Tibial nerve (tissue), 4 donors: ENCODE data around the gene FANCD2. TPM values are rescaled to one million over a fixed set of nuclear protein-coding genes. Genes with fewer than 3 reads are reported as not detected.
"Not testable (repeated sequence)": the region's sequence is repeated elsewhere in the genome, so short reads cannot be mapped to it uniquely, and the experiment has no call there.

Experiments
- DNase-seq, 2 donors: peaks; one replicate each; pipeline ENCODE4 v3.0.0-alpha.2; 2019; ENCODE audit warnings: low spot score in 2 of 2
- H3K27ac ChIP-seq, 4 donors: fragments of 200-600 bp; sonication (generic) in 3 of 4; one replicate each; pipeline ENCODE4 v1.5.1; 2017 to 2019; ENCODE audit warnings: mild to moderate bottlenecking in 1 of 4
- H3K27me3 ChIP-seq, 2 donors: fragments of 200-600 bp; sonication (generic) in 1 of 2; one replicate each; pipeline versions ENCODE4 v1.5.1 to v1.6.0; 2017 to 2019
- H3K36me3 ChIP-seq, 3 donors: fragments of 200-600 bp; sonication (generic); one replicate each; pipeline ENCODE4 v1.5.1; 2018 to 2019
- H3K4me1 ChIP-seq, 4 donors: fragments of 200-600 bp; sonication (generic) in 3 of 4; one replicate each; pipeline ENCODE4 v1.5.1; 2017 to 2019
- H3K4me3 ChIP-seq, 4 donors: fragments of 200-600 bp; sonication (generic) in 3 of 4; one replicate each; pipeline ENCODE4 v1.5.1; 2017 to 2019; ENCODE audit warnings: mild to moderate bottlenecking in 1 of 4, moderate library complexity in 1 of 4
- H3K9me3 ChIP-seq, 4 donors: fragments of 200-600 bp; sonication (generic) in 3 of 4; one replicate each; pipeline ENCODE4 v1.5.1; 2017 to 2019
- CTCF ChIP-seq, 5 experiments: fragments of 200-600 bp in 3 of 5; fragments of 450-650 bp in 2 of 5; sonication (generic) in 3 of 5; IDR thresholded peaks; one replicate each; pipeline ENCODE4 v1.5.1; 2016 to 2019; ENCODE audit warnings: antibody characterized with exemption in 5 of 5, mild to moderate bottlenecking in 3 of 5, moderate library complexity in 2 of 5
- EP300 ChIP-seq, 2 donors: sonication (generic); formaldehyde crosslinking; IDR thresholded peaks; one replicate each; pipeline ENCODE4 v1.6.1; 2017; ENCODE audit warnings: antibody characterized with exemption in 2 of 2, mild to moderate bottlenecking in 1 of 2
- POLR2A ChIP-seq, 2 donors: fragments of 450-650 bp; IDR thresholded peaks; one replicate each; pipeline ENCODE4 v1.6.1; 2017; ENCODE audit warnings: antibody characterized with exemption in 2 of 2, mild to moderate bottlenecking in 2 of 2, moderate library complexity in 2 of 2
- WGBS, 2 donors: methylation state at CpG; one replicate each; pipeline ENCODE4 v1.1.5; 2018; 5-methylcytosine and 5-hydroxymethylcytosine counted together
- total RNA-seq, 4 donors: library from RNA; depleted of rRNA; stranded (reverse); fragments of >200 nt; gene quantifications; one replicate each; pipeline ENCODE4 v1.1.0, GENCODE V29; 2016

The FANCD2 gene
- total RNA-seq, 4 donors from 2014 or later, result 2.0 to 13.7 (median 7.6) TPM

- Histone ChIP-seq H3K4me3 (no peak overlapping the region), H3K9me3 (no peaks in the 10 kb centered on the region), H3K27ac (no peak overlapping the region), H3K4me1 (no peaks in the 10 kb centered on the region), H3K27me3 (no peaks in the 10 kb centered on the region), H3K36me3 (no peaks in the 10 kb centered on the region)
- TF ChIP-seq CTCF (IDR thresholded peaks at IDR 0.05), result no peak
- no peak for TF ChIP-seq EP300 (IDR thresholded peaks at IDR 0.05)
- TF ChIP-seq POLR2A (IDR thresholded peaks at IDR 0.05), result no peak
- DNase-seq, result no peak
- WGBS, 2 donors, result 92 to 95% methylated on average over 4 of the region's 4 CpGs
These were observed 55.6 kb downstream of the FANCD2 start for GRCh38 chr3:10081871-10082270.

GRCh38 chr3:10085738-10086137, 59.5 kb downstream of the FANCD2 start:
- Histone ChIP-seq H3K27ac (no peak overlapping the region), H3K9me3 (no peaks in the 10 kb centered on the region), H3K4me3 (no peak overlapping the region), H3K27me3 (no peaks in the 10 kb centered on the region), H3K36me3 (no peaks in the 10 kb centered on the region), H3K4me1 (no peaks in the 10 kb centered on the region)
- TF ChIP-seq POLR2A (IDR thresholded peaks at IDR 0.05), result no peak
- TF ChIP-seq EP300 (IDR thresholded peaks at IDR 0.05), result no peak
- TF ChIP-seq CTCF (IDR thresholded peaks at IDR 0.05), result no peak
- 94 to 100% methylated on average over 1 of the region's 1 CpG for WGBS, 2 donors
- DNase-seq, result no peak

GRCh38 chr3:10088256-10088655, 62.0 kb downstream of the FANCD2 start:
- Histone ChIP-seq H3K36me3 (no peaks in the 10 kb centered on the region), H3K27ac (no peak overlapping the region), H3K4me1 (no peaks in the 10 kb centered on the region), H3K4me3 (no peak overlapping the region), H3K9me3 (no peaks in the 10 kb centered on the region), H3K27me3 (no peaks in the 10 kb centered on the region)
- no peak for TF ChIP-seq EP300 (IDR thresholded peaks at IDR 0.05)
- no peak for TF ChIP-seq POLR2A (IDR thresholded peaks at IDR 0.05)
- TF ChIP-seq CTCF (IDR thresholded peaks at IDR 0.05), result no peak
- no peak for DNase-seq
- 76 to 83% methylated on average over 4 of the region's 4 CpGs for WGBS, 2 donors

- Histone ChIP-seq H3K36me3 (no peaks in the 10 kb centered on the region), H3K27ac (no peak overlapping the region), H3K9me3 (no peaks in the 10 kb centered on the region), H3K4me1 (no peaks in the 10 kb centered on the region), H3K4me3 (no peak overlapping the region), H3K27me3 (no peaks in the 10 kb centered on the region)
- no peak for DNase-seq
- TF ChIP-seq POLR2A (IDR thresholded peaks at IDR 0.05), result no peak
- no peak for TF ChIP-seq CTCF (IDR thresholded peaks at IDR 0.05)
- no peak for TF ChIP-seq EP300 (IDR thresholded peaks at IDR 0.05)
- 90 to 93% methylated on average over 6 of the region's 6 CpGs for WGBS, 2 donors
These were observed 63.9 kb downstream of the FANCD2 start for GRCh38 chr3:10090179-10090578.

- not testable (repeated sequence) for H3K4me1 ChIP-seq, H3K4me3 ChIP-seq, DNase-seq, H3K27me3 ChIP-seq, H3K9me3 ChIP-seq, H3K36me3 ChIP-seq, H3K27ac ChIP-seq
- 100% methylated on average over 1 of the region's 1 CpG; no CpG with 5 or more reads in 1 of the 2 donors for WGBS, 2 donors
These were observed 64.5 kb downstream of the FANCD2 start for GRCh38 chr3:10090774-10091173.

- DNase-seq, H3K4me1 ChIP-seq, H3K4me3 ChIP-seq, H3K9me3 ChIP-seq, H3K27me3 ChIP-seq, H3K27ac ChIP-seq, H3K36me3 ChIP-seq: not testable (repeated sequence)
- WGBS, 2 donors, result 100% methylated on average over 1 to 2 of the region's 2 CpGs
These were observed 65.2 kb downstream of the FANCD2 start for GRCh38 chr3:10091387-10091786.
